COR-L47 (cell line): ENCODE measurements around the gene PTPDC1.
"Not testable (repeated sequence)": the region's sequence is repeated elsewhere in the genome, so short reads cannot be mapped to it uniquely, and the experiment has no call there.

ENCODE experiments used
- DNase-seq: peaks from one replicate; lab custom pipeline; 2025; lab: John Stamatoyannopoulos, UW

Gene PTPDC1

DNA sequence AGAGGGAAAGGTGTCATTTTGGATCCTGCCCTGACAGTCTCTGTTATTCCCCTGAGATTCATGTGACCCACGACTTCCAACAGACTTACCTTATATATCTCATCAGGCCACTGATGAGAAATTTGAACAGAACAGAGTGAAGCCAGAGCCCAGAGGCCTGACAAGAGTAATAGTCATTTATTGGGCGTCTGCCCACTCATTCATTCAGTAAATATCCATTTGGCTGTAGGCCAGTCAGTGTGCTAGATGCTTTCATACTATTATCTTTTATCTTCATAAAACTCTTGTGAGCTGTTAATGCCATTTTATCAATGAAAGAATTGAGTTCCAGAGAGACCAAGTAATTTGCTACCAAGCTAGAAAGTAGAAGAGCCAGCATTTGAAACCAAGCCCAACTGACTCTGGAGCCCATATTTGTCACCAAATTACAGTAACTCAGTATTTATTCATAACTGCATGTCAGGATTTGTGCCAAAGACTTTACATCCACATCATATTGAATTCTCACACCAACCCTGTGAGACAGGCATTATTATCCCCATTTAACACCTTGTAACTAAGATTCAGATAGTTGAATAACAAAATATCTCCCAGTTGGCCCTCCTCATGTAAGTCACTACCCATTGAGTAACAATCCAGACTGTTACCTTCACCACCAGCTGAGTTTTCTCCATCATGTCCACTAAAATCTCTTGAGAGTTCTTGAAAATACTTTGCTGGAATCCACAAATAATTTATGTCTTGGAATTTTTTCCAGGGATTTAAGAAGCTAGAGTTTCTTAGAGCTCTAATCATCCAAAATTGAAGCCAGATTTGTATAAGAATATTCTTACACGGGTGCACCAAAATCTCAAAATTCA lies 2.5 kb downstream of the PTPDC1 start:
- peak; percentile 7 for DNase-seq

- DNase-seq = not testable (repeated sequence)
These were observed 10.2 kb downstream of the PTPDC1 start for GRCh38 chr9:94094219-94095145.

- DNase-seq = no peak
These were observed 12.7 kb downstream of the PTPDC1 start for GRCh38 chr9:94096819-94097577.

GRCh38 chr9:94097788-94098414 lies 13.6 kb downstream of the PTPDC1 start:
- DNase-seq = no peak

- DNase-seq = no peak
These were observed 16.1 kb downstream of the PTPDC1 start for GRCh38 chr9:94100152-94100879.

DNA sequence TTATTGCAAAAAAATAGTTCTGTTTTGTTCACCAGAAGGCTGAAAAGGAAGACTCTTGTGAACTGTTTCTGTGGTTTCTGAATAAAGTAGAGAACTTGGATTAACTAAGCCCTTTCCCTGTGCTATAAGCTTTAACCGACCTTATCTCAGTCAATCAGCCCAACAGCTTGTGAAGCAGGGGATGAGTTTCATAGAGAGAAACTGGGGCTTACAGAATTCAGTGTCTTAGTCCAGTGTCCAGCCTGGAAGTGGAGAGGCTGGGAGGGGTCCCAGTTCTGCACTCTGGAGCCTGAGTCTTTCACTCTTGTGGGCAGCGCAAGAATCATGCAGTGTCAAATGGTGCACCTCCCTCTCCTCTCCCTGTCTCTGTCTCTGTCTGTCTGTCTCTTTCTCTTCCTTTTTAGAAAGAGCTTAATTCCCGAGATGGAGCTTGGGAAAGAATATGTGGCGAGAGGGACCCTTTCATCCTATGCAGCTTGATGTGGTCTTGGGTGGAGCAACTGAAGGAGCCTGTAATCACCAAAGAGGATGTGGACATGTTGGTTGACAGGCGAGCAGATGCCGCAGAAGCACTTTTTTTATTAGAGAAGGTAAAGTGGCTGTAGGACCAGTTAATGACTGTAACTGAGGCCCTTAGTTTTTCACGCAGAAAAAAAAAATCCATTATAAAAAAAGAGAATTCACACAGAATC lies 17.0 kb downstream of the PTPDC1 start:
- DNase-seq = no peak

GRCh38 chr9:94108584-94108983 lies 24.3 kb downstream of the PTPDC1 start:
- no peak for DNase-seq

GRCh38 chr9:94110821-94111252 lies 26.6 kb downstream of the PTPDC1 start:
- DNase-seq = no peak

GRCh38 chr9:94111446-94111845 lies 27.2 kb downstream of the PTPDC1 start:
- no peak for DNase-seq

- no peak for DNase-seq
These were observed 28.6 kb downstream of the PTPDC1 start for GRCh38 chr9:94112716-94113465.

GRCh38 chr9:94120088-94120487 lies 35.8 kb downstream of the PTPDC1 start:
- not testable (repeated sequence) for DNase-seq

DNA sequence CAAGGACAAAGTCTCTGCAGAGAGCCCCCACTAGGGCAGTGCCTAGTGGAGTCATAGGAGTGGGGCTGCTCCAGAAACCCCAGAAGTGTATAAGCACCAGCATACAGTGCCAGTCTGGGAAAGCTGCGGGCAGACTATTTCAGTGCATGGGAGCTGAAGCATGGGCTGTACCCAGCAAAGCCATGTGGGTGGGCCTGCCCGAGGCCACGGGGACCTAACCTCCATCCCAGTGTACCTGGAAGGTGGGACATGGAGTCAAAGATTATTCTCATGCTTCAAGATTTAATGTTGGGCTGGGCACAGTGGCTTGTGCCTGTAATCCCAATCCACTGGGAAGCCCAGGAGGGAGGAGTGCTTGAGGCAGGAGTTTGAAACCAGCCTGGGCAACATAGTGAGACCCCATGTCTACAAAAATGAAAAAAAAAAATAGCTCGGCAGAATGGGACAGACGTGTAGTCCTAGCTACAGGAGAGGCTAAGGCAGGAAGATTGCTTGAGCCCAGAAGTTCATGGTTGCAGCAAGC lies 36.7 kb downstream of the PTPDC1 start:
- no peak for DNase-seq

DNA sequence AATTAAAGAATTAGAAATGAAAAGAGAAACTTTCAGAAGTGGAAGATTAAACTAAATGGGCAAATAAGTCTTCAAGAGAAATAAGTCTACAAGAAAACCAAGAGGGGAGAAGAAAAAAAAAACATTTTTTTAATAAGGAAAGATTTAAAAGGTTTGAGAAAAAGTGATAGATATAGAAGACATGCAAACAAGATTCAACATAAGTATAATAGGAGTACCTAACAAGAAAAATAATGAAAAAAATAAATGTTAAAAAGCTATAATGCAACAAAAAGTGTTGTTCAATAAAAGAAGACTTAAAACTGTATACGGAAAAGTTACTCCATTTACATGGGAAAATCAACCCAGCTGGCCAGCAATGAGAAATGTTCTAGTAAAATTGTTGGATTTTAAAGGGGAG lies 42.6 kb downstream of the PTPDC1 start:
- no peak for DNase-seq

DNA sequence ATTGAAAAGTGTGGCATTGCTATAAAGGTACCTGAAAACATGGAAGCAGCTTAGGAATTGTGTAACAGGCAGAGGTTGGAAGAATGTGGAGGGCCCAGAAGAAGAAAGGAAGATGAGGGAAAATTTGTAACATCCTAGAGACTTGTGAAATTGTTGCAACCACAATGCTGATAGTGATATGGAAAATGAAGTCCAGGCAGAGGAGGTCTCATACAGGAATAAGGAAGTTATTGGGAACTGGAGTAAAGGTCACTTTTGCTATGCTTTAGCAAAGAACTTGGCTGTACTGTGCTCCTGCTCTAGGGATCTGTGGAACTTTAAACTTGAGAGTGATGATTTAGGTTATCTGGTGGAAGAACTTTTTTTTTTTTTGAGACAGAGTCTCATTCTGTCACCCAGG lies 43.5 kb downstream of the PTPDC1 start:
- DNase-seq = no peak

GRCh38 chr9:94128580-94128979 lies 44.3 kb downstream of the PTPDC1 start:
- no peak for DNase-seq

- no peak for DNase-seq
These were observed 50.4 kb downstream of the PTPDC1 start for GRCh38 chr9:94134629-94135028.

- DNase-seq = no peak
These were observed 51.0 kb downstream of the PTPDC1 start for GRCh38 chr9:94135222-94135621.

DNA sequence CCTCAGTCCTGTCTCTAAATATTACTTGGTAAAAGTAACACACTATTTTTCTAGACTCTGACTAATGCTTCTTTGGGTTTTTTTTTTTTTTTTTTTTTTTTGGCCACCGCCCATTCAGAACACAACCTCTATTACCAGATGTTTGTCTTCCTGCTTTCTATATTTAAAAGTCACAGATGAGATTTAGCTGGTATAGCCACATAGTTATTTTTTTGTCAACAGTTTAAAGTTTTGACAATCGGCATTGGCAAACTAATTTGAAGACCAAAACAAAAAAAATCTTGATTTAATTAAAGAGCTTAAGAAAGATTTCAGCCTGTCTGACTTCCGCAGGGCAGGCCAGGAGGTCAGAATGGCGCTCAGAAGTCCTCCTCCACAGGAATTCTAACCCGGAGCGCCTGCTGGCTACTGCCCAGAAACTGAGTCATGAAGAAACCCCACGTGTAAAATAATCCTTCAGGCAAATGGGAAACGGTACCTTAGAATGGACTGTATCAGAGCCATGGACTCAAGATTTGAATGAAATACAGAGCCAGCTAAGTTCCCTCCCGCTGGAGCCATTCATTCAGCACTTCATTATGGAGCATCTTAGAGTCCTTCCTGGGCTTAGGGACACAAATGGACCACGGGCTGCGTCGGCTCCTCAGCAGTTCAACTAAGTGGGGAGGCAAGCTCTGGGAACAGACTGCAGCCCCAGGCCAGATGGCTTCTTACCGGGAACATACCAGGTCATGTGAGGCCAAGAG lies 55.6 kb downstream of the PTPDC1 start:
- no peak for DNase-seq

DNA sequence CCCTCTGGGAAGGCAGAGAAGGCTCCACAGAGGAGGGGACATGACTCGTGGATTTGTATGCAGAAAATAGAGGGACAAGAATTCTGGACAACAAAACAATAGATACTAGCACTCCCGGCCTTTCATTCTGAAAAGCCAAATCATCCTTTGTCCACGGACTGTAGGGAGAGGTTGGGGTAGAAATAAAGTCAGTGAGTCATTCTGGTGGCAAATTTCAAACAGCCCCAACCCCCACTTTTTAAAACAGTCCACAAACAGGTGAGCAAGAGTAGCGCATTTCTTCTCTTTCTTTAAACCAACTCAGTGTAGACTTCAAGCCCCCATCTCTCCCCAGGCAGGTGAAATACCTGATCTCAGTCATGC lies 56.1 kb downstream of the PTPDC1 start:
- DNase-seq = no peak
